Measurements from ENCODE around the gene FOXA3. TPM values are rescaled to one million over a fixed set of nuclear protein-coding genes. Genes with fewer than 3 reads are reported as not detected.
"Not testable (repeated sequence)": the region's sequence is repeated elsewhere in the genome, so short reads cannot be mapped to it uniquely, and the experiment has no call there.

FOXA3 gene
- total RNA-seq, 4 donors from 2014 or later: 1.9 to 24.4 (median 9.2) TPM

DNA sequence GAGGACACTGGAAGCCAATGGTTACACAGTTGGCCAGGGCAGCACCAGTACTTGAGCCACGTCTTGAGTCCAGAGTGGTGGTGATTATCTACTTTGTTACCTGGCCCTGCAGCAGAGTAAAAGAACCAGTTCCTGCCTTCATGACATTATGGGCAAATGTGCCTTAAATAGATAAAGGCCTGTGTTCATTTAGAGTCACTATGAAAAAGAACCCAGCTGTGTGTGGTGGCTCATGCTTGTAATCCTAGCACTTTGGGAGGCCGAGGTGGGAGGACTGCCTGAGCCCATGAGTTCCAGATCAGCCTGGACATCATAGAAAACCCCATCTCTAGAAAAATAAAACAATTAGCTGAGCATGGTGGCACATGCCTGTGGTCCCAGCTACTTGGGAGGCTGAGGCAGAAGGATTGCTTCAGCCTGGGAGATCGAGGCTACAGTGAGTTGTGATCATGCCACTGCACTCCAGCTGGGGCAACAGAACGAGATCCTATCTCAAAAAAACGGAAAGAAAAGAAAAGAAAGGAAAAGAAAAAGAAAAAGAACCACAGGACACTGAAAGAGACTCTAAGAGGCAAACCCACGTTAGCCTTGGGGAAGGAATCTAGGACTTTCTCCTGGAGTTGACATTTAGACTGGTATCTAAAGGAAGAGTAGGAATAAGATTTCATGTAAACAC is 25.2 kb downstream of the FOXA3 start:
- no peak overlapping the region for H3K4me3 ChIP-seq
- DNase-seq: no peak
- in situ Hi-C loops (cut with MboI; ENCODE audit: low pct_ligation_motif_present in 1 of 4, low pct_unique_long_range_greater_than_20kb in 1 of 4, low sequenced_read_pairs in 3 of 4): no loop called here
- no peaks in the 10 kb centered on the region for H3K9me3 ChIP-seq
- H3K27me3 ChIP-seq: no peaks in the 10 kb centered on the region
- peaks cover 10 to 17% (median 13%) of the 10 kb centered on the region in 4 donors for H3K4me1 ChIP-seq
- H3K36me3 ChIP-seq: no peaks in the 10 kb centered on the region
- no peak for TF ChIP-seq EP300 (IDR thresholded peaks at IDR 0.05; ENCODE audit: low read depth)
- no peak for TF ChIP-seq POLR2A (IDR thresholded peaks at IDR 0.05)
- TF ChIP-seq, protein P1, sequence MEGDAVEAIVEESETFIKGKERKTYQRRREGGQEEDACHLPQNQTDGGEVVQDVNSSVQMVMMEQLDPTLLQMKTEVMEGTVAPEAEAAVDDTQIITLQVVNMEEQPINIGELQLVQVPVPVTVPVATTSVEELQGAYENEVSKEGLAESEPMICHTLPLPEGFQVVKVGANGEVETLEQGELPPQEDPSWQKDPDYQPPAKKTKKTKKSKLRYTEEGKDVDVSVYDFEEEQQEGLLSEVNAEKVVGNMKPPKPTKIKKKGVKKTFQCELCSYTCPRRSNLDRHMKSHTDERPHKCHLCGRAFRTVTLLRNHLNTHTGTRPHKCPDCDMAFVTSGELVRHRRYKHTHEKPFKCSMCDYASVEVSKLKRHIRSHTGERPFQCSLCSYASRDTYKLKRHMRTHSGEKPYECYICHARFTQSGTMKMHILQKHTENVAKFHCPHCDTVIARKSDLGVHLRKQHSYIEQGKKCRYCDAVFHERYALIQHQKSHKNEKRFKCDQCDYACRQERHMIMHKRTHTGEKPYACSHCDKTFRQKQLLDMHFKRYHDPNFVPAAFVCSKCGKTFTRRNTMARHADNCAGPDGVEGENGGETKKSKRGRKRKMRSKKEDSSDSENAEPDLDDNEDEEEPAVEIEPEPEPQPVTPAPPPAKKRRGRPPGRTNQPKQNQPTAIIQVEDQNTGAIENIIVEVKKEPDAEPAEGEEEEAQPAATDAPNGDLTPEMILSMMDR (IDR thresholded peaks at IDR 0.05): no peak
- TF ChIP-seq POLR2AphosphoS5 (IDR thresholded peaks at IDR 0.05): no peak
- 59 to 78% methylated on average over 3 to 6 of the region's 6 CpGs for WGBS, 2 donors (ENCODE audit: low coverage in 1 of 2)
- H3K27ac ChIP-seq: no peak overlapping the region
- intact Hi-C loops (cut with DNase I; ENCODE audit: low total_unique reads): no loop called here

GRCh38 chr19:45890877-45891276 is 26.8 kb downstream of the FOXA3 start:
- no peak for TF ChIP-seq POLR2AphosphoS5 (IDR thresholded peaks at IDR 0.05)
- TF ChIP-seq, protein P1 (IDR thresholded peaks at IDR 0.05): no peak
- no peak for TF ChIP-seq POLR2A (IDR thresholded peaks at IDR 0.05)
- TF ChIP-seq EP300 (IDR thresholded peaks at IDR 0.05; ENCODE audit: low read depth): no peak
- 94% methylated on average over 6 of the region's 17 CpGs; no CpG with 5 or more reads in 1 of the 2 donors for WGBS, 2 donors (ENCODE audit: low coverage in 1 of 2)
- in situ Hi-C loops (cut with MboI; ENCODE audit: low pct_ligation_motif_present in 1 of 4, low pct_unique_long_range_greater_than_20kb in 1 of 4, low sequenced_read_pairs in 3 of 4) (no loop called here), intact Hi-C loops (cut with DNase I; ENCODE audit: low total_unique reads) (no loop called here)
- no peaks in the 10 kb centered on the region for H3K36me3 ChIP-seq
- H3K27ac ChIP-seq: no peak overlapping the region
- H3K4me1 ChIP-seq: peaks cover 0 to 6% (median 2%) of the 10 kb centered on the region in 4 donors
- H3K4me3 ChIP-seq: no peak overlapping the region
- no peaks in the 10 kb centered on the region for H3K9me3 ChIP-seq
- H3K27me3 ChIP-seq: no peaks in the 10 kb centered on the region
- no peak for DNase-seq

GRCh38 chr19:45895519-45895972 is 31.4 kb downstream of the FOXA3 start:
- peaks cover 0 to 9% (median 0%) of the 10 kb centered on the region in 4 donors for H3K36me3 ChIP-seq
- H3K27me3 ChIP-seq: no peaks in the 10 kb centered on the region
- 80 to 87% methylated on average over 3 to 9 of the region's 9 CpGs for WGBS, 2 donors (ENCODE audit: low coverage in 1 of 2)
- H3K4me1 ChIP-seq: peaks cover under 1 to 6% (median 1%) of the 10 kb centered on the region in 4 donors
- in situ Hi-C loops (cut with MboI; ENCODE audit: low pct_ligation_motif_present in 1 of 4, low pct_unique_long_range_greater_than_20kb in 1 of 4, low sequenced_read_pairs in 3 of 4): no loop called here
- intact Hi-C loops (cut with DNase I; ENCODE audit: low total_unique reads): no loop called here
- no peak overlapping the region for H3K27ac ChIP-seq
- TF ChIP-seq POLR2AphosphoS5 (IDR thresholded peaks at IDR 0.05) (no peak), EP300 (IDR thresholded peaks at IDR 0.05; ENCODE audit: low read depth) (no peak), POLR2A (IDR thresholded peaks at IDR 0.05) (no peak)
- TF ChIP-seq, protein P1 (IDR thresholded peaks at IDR 0.05): no peak
- no peak overlapping the region for H3K4me3 ChIP-seq
- DNase-seq: no peak
- no peaks in the 10 kb centered on the region for H3K9me3 ChIP-seq

DNA sequence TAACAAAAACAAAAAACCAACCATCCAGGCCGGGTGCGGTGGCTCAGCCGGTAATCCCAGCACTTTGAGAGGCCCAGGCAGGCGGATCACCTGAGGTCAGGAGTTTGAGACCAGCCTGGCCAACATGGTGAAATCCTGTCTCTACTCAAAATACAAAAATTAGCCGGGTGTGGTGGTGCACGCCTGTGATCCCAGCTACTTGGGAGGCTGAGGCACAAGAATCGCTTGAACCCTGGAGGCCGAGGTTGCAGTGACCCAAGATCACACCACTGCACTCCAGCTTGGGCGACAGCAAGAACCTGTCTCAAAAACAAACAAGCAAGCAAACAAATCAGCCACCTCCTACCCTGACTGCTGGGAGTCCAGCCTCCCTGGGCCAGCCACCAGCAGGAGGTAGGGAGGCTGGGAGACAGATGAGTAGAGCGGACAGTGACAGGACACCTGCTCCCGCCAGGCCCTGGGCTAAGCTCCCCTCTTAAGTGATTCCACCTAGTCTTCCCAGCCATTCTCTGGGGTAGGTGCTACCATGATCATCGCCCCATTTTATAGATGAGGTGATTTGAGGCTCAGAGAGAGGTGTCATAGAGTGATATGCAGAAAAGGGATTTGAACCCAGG is 32.0 kb downstream of the FOXA3 start:
- H3K4me1 ChIP-seq: peaks cover 6 to 11% (median 7%) of the 10 kb centered on the region in 4 donors
- H3K27me3 ChIP-seq; H3K36me3 ChIP-seq; in situ Hi-C loops (cut with MboI; ENCODE audit: low pct_ligation_motif_present in 1 of 4, low pct_unique_long_range_greater_than_20kb in 1 of 4, low sequenced_read_pairs in 3 of 4); DNase-seq; intact Hi-C loops (cut with DNase I; ENCODE audit: low total_unique reads); H3K27ac ChIP-seq; H3K4me3 ChIP-seq; H3K9me3 ChIP-seq: not testable (repeated sequence)
- WGBS, 2 donors (ENCODE audit: low coverage in 1 of 2): 95% methylated on average over 12 of the region's 12 CpGs; no CpG with 5 or more reads in 1 of the 2 donors
